GM12892 (cell line): ENCODE results near the gene P2RX5. TPM values are rescaled to one million over a fixed set of nuclear protein-coding genes. Genes with fewer than 3 reads are reported as not detected.
"Not testable (repeated sequence)": the region's sequence is repeated elsewhere in the genome, so short reads cannot be mapped to it uniquely, and the experiment has no call there.

ENCODE experiments used
- DNase-seq: peaks from one replicate; pipeline ENCODE4 v3.0.0; 2011; ENCODE audit not compliant: insufficient read length
- FAIRE-seq: peaks from 2 replicates; lab custom pipeline; 2011; peaks lifted over from hg19 to GRCh38; lab: Jason Lieb, UNC
- POLR2A ChIP-seq: IDR thresholded peaks from 2 replicates; pipeline ENCODE4 v1.6.1; 2011; ENCODE audit warnings: low read depth, low read length, control low read depth
- POLR2AphosphoS5 ChIP-seq: IDR thresholded peaks from 2 replicates; pipeline ENCODE4 v1.6.1; 2011; ENCODE audit warnings: low read depth, low read length, control low read depth
- TAF1 ChIP-seq: IDR thresholded peaks from 2 replicates; pipeline ENCODE4 v1.6.1; 2011; ENCODE audit warnings: low read depth, mild to moderate bottlenecking, control low read depth, low read length, borderline replicate concordance
- polyA plus RNA-seq: library from polyadenylated mRNA; unstranded; fragments of >200 nt; gene quantifications from one replicate; pipeline ENCODE4 v1.2.1, GENCODE V29; 2012; ENCODE audit warnings: missing spikeins, inconsistent platforms; ENCODE audit not compliant: missing spikeins

The P2RX5 gene, protein sequence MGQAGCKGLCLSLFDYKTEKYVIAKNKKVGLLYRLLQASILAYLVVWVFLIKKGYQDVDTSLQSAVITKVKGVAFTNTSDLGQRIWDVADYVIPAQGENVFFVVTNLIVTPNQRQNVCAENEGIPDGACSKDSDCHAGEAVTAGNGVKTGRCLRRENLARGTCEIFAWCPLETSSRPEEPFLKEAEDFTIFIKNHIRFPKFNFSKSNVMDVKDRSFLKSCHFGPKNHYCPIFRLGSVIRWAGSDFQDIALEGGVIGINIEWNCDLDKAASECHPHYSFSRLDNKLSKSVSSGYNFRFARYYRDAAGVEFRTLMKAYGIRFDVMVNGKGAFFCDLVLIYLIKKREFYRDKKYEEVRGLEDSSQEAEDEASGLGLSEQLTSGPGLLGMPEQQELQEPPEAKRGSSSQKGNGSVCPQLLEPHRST
- polyA plus RNA-seq = 13.9 TPM

DNA sequence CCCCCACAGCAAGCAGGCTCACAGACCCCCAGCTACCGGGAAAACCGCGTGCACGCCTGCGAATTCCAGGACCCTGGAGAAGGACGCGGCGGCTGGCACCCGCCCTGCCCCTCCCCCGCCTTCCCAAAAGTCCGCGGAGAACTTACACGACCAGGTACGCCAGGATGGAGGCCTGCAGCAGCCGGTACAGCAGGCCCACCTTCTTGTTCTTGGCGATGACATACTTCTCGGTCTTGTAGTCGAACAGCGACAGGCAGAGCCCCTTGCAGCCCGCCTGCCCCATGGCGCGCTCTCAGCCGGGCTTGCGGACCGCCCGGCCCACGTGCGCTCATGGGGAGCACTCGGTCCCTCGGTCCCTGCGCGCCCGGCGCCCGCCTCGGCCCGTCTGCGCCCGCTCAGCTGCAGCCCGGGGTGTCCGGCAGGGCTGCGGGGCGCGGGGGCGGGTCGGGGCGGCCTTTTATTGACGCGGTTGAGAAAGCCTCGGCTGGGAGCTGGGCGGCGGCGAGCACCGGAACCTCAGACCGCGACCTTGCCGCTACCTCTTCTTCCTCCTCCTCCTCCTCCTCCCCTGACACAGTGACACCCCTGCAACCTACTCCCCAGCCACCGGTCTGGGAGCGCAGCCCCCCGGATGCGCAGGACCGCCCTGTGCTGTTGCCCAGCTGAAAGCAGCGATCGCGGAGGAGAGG lies at the start of gene P2RX5:
TSS of gene P2RX5 (minus strand) at position 433 of the 689 bp plus-strand sequence. CDS start at position 283, 150 bp downstream.
- TF ChIP-seq POLR2AphosphoS5 (no peak), POLR2A (peak; percentile 45; the same call in 1 of the 2 replicates), TAF1 (no peak)
- FAIRE-seq (peak; percentile 79), DNase-seq (peak; percentile 63)

DNA sequence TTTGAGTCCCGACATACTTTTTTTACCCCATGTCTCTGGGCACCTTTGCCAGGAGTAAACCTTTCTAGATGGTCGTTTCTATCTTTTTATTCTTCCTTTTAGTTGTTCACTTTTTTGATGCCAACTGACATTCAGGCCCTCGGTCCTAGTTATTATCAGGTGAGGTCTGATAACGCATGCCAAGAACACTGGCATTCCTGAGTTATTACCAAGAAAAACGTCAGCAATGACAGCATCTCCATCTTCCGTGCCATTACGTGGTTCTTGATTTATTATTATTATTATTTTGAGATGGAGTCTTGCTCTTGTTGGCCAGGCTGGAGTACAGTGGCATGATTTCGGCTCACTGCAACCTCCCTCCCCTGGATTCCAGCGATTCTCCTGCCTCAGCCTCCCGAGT lies 49.1 kb upstream of the P2RX5 start:
- no peak for FAIRE-seq
- DNase-seq = no peak
- no peak for TF ChIP-seq TAF1
- no peak for TF ChIP-seq POLR2A
- no peak for TF ChIP-seq POLR2AphosphoS5

DNA sequence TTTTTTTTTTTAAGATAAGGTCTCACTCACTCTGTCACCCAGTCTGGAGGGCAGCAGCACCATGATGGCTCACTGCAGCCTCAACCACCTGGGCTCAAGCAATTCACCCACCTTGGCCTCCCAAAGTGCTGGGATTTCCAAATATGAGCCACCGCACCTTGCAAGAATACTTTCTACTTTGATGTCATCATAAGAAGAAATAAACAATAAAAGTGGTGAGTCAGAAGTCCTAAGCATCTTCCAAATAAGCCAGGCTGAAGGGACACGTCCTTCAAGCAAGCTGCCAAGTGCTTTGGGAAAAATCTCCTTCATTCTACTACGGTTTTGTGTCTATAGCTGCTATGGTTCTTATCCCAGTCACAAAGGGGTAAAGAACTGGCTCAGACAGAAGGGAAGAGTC lies 48.1 kb upstream of the P2RX5 start:
- DNase-seq (no peak), FAIRE-seq (no peak)
- TF ChIP-seq POLR2AphosphoS5 (no peak), POLR2A (no peak), TAF1 (no peak)

DNA sequence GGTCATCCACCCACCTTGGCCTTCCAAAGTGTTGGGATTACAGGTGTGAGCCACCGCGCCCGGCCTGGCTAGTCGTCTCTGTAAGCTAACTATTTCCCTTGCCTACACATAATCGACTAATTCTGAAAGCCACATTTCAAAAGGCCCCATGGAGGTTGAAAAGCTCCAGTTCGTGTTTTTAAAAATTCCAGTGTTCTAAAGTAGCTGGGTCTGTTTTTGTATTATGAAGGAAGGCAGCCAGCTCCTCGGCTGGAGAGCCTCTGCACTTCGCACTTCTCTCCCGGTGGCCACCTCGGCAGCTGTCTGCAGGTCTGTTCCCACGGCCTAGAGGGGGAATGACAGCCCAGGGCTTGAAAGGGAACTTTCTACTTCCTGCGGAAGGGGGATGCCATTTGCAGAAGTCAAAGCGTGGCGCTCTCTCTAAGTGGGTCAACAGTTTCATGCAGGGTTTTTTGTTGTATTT lies 44.7 kb upstream of the P2RX5 start:
- no peak for DNase-seq
- TF ChIP-seq TAF1 (no peak), POLR2A (no peak), POLR2AphosphoS5 (no peak)
- no peak for FAIRE-seq

DNA sequence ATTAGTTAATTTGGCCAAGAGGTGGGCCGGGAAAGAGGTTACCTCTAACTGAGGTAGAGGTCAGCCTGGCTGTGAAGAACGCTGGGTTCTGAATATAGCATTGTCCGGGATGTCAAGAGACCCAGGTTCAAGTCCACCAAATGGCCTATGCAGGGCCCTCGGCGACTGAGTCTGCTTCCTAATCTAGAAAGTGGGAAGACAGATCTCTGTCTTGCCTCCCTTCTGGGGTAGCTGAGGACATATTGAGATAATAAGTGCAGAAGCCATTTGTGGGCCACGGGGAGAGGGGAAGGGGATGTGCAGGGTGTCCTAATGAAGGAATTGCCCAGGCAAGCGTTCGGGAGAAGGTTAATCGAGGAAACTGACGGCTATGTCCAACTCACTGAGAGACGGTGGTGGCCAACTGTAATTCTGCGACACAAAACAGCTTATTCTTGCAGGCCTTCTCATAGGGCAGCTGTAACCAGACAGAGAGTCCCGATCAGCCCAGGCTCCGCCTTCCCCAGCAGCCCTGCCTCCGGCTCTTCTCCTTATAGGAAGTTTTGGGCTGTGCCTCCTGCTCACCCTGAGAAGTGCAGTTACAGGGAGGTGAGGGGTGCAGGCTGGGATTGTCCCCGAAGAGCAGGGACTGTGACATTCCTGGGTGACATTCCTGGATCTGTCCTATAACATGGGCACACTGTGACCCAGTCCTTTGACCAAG lies 43.6 kb upstream of the P2RX5 start:
- DNase-seq (no peak), FAIRE-seq (no peak)
- no peak for TF ChIP-seq POLR2A

DNA sequence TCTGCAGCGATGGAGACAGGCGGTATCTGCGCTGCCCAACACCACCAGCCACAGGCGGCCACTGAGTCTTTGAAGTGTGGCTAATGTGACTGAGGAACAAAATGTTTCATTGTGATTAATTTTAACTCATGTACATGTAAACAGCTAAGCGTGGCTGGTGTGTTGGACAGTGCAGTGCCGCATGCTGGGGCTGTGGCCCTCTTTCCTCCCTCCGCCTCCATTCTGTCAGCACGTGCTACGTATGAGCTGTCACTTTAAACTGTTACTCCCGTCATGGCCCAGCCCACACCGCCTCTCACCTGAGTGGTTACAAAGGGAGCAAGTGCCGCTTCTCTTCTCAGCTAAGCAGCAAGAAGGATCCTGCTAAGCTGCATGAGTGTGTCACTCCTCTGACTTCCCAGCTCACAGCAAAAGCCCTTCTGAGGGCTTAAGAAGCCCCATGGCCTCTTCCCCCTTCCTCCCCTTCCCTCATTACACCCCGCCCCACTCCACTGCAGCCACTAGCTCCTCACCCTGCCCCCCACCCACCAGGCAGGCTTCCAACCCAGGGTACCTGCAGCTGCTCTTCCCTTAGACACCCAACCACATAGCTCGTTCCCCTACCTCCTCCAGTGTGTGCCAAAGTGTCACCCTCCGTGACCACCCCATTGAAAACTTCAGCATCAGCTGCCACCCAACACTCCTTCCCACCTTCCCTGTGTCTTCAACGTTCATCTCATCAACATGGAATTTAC lies 42.8 kb upstream of the P2RX5 start:
- TF ChIP-seq POLR2AphosphoS5 (no peak), TAF1 (no peak), POLR2A (no peak)
- DNase-seq (no peak), FAIRE-seq (no peak)

DNA sequence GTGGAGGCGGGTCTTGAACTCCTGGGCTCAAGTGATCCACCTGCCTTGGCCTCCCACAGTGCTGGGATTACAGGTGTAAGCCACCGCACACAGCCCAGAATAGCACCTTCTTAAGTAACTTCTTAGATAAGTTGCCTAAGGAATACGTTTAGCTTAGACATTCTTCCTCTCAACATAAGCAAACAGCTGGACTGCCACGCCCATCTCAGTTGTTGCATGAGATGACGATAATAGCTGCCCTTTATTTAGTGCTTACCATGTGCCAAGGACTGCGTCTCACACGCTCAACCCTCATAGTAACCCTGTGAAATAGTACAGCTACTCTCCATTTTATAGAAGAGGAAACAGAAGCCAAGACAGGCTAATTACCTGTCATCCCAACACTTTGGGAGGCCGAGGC lies 39.6 kb upstream of the P2RX5 start:
- no peak for FAIRE-seq
- DNase-seq = no peak
- TF ChIP-seq POLR2AphosphoS5 (no peak), POLR2A (no peak), TAF1 (no peak)

DNA sequence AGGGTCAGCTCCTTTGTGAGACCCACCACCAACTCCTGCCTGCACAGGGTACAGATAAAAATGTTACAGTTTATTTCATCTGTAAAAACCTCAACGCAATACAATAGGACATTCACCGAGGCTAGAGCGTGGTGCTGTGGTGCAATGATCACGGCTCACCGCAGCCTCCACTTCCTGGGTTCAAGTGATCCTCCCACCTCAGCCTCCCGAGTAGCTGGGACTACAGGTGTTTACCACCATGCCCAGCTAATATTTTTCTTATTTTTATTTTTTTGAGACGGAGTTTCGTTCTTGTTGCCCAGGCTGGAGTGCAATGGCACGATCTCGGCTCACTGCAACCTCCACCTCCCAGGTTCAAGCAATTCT lies 38.9 kb upstream of the P2RX5 start:
- FAIRE-seq, DNase-seq: not testable (repeated sequence)

DNA sequence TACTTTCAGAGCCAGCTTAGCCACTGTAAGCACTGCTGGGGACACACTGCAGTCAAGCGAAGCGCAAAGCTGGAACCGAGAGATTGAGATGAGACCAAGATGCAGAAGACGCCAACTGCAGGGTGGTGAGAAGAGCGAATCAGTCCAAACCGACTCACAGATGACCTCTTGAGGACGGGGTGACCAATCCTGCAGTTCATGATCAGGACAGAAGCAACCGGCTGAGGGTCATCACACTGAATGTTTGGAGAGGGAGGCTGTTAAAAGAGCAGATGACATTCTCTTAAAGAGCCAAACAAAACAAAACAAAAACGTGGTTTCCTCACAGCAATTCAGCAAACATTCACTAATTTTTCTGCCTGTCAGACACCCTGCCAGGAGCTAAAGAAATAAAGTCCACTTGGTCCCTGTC lies 36.3 kb upstream of the P2RX5 start:
- peak; percentile 73 for FAIRE-seq
- TF ChIP-seq POLR2A = no peak
- DNase-seq = no peak

DNA sequence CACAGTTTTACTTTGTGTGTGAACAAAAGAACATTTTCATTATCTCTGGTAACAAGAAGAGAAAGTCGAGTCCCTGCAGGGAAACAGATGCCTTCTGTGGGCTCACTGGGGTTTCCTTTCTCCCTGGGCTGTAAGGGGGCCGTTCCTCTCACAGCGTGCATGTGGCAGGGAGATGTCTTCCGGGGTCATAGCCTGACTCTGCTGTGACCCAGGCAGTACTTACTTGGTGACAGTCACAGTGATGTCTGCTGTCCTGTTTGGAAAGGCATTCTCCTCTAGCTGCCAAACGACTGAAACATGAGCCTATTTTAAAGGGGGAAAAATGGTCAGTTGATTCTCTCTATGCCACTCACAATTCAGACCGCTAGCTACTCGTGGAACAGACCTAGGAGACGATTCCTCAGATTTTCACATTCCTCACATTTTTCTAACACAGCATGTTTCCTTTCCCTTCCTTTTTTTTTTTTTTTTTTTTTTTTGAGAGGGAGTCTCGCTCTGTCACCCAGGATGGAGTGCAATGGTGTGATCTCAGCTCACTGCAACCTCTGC lies 35.0 kb upstream of the P2RX5 start:
- DNase-seq (no peak), FAIRE-seq (no peak)
- TF ChIP-seq TAF1 (no peak), POLR2AphosphoS5 (no peak), POLR2A (no peak)

DNA sequence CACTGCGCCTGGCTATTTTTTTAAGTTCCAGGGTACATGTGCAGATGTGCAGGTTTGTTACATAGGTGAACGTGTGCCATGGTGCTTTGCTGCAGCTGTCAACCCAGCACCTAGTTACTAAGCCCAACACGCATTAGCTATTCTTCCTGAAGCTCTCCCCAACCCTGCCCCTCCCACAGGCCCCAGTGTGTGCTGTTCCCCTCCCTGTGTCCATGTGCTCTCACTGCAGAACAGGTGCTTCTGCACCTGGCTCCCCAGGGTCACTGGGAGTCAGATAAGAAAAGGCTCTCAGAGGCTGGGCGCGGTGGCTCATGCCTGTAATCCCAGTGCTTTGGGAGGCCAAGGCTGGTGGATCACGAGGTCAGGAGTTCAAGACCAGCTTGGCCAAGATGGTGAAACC lies 33.9 kb upstream of the P2RX5 start:
- TF ChIP-seq TAF1 (no peak), POLR2AphosphoS5 (no peak), POLR2A (no peak)
- no peak for DNase-seq
- no peak for FAIRE-seq

DNA sequence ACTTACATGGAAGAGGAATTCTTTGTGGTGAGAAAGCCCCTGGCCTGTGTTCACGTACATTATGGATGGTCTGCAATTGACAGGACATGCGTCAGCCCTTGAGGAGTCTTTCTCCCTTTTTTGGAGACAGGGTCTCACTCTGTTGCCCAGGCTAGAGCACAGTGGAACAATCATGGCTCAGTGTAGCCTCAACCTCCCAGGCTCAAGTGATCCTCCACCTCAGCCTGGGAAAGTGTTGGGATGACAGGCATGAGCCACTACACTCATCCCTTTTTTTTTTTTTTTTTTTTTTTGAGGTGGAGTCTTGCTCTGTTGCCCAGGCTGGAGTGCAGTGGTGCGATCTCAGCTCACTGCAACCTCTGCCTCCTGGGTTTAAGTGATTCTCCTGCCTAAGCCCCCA lies 32.1 kb upstream of the P2RX5 start:
- not testable (repeated sequence) for FAIRE-seq, DNase-seq
